ENCODE measurements around the gene ARHGEF12. TPM values are rescaled to one million over a fixed set of nuclear protein-coding genes. Genes with fewer than 3 reads are reported as not detected.
A peak's percentile ranks its signal among the peaks of the same experiment; 100 is the strongest.

ARHGEF12 gene, protein sequence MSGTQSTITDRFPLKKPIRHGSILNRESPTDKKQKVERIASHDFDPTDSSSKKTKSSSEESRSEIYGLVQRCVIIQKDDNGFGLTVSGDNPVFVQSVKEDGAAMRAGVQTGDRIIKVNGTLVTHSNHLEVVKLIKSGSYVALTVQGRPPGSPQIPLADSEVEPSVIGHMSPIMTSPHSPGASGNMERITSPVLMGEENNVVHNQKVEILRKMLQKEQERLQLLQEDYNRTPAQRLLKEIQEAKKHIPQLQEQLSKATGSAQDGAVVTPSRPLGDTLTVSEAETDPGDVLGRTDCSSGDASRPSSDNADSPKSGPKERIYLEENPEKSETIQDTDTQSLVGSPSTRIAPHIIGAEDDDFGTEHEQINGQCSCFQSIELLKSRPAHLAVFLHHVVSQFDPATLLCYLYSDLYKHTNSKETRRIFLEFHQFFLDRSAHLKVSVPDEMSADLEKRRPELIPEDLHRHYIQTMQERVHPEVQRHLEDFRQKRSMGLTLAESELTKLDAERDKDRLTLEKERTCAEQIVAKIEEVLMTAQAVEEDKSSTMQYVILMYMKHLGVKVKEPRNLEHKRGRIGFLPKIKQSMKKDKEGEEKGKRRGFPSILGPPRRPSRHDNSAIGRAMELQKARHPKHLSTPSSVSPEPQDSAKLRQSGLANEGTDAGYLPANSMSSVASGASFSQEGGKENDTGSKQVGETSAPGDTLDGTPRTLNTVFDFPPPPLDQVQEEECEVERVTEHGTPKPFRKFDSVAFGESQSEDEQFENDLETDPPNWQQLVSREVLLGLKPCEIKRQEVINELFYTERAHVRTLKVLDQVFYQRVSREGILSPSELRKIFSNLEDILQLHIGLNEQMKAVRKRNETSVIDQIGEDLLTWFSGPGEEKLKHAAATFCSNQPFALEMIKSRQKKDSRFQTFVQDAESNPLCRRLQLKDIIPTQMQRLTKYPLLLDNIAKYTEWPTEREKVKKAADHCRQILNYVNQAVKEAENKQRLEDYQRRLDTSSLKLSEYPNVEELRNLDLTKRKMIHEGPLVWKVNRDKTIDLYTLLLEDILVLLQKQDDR (N-terminal part only)
- 17.4 and 17.7 TPM in 2 replicates for total RNA-seq

DNA sequence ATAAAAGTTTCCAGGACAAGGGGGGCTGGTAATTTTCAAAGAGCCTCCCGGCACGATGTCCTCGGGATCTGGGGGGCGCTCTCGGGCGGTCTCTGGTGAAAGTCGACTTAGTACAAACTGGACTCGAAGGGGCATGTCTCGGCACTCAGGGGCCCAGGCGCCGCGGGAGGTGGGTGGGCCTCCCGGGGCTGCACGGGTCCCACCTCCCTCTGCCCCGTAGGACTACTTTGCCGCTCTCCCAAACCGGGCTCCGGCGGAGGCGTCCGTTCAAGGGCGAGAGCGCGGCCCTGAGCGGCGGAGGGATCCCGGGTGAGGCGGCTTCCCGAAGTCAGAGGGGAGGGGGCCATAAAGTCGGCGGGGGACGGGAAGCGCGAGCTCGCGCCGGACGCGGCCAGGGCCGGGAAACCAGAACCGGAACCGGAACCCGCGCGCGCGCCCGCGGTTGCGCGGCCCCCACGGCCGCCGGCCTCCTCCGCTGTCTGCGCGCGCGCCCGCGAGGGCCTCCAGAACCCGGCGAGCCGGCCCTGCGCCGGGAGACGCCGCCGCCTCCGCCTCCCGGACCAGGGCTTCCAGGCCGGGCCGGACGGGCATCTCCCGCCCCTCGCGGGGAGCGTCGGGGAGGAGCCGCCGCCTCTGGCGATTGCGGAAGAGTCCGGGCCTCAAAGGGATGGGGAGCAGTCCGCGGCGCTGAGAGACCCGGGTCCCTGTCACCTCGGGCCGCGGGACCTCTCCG, at the start of gene ARHGEF12:
Gene ARHGEF12, plus strand, starts transcription at position 506 of the 733 bp plus-strand sequence. CDS start 831 bp downstream, outside the sequence.
- H3K4me3 Mint-ChIP-seq (ENCODE audit: low read depth): peak within 1 kb of the TSS; percentile 91
- H3K4me1 Mint-ChIP-seq (ENCODE audit: low read depth): peaks cover 29% of the 10 kb centered on the region
- H3K27ac Mint-ChIP-seq: peak within 1 kb of the TSS; percentile 53
- peaks cover 53% of the 10 kb centered on the region for H3K27me3 Mint-ChIP-seq (ENCODE audit: low read depth)
- DNase-seq (ENCODE audit: low spot score): peak; percentile 56
- peaks cover 8% of the 10 kb centered on the region for H3K36me3 Mint-ChIP-seq (ENCODE audit: low read depth)
- intact Hi-C loops (cut with micrococcal nuclease): loop anchor here (1.0 to 10.0 kb wide), 2 partner anchors 8 to 349 kb away; no protein-coding TSS in a partner anchor
- H3K9me3 Mint-ChIP-seq: no peaks in the 10 kb centered on the region

DNA sequence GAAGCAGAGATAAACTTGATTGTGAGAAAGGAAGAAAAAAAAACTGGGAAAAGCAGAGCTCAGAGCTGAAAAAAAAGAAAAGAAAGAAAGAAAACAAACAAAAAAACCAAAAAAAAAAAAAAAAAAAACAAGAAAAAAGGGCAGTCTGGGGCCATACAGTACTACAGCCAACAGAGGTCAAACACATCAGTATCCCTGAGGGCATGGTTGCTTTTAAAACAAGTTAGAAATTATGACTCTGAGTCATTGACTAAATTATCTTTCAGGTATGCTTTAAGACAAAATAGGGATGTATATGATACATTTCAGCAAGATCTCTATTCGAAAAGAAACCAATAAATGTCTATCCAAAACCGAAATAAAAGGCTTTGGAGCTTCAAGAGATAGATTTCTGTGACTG, 48.2 kb upstream of the ARHGEF12 start:
- no peaks in the 10 kb centered on the region for H3K36me3 Mint-ChIP-seq (ENCODE audit: low read depth)
- H3K27ac Mint-ChIP-seq: no peak overlapping the region
- H3K27me3 Mint-ChIP-seq (ENCODE audit: low read depth): peaks cover 31% of the 10 kb centered on the region
- no peak for DNase-seq (ENCODE audit: low spot score)
- no peaks in the 10 kb centered on the region for H3K9me3 Mint-ChIP-seq
- no peak overlapping the region for H3K4me3 Mint-ChIP-seq (ENCODE audit: low read depth)
- no peaks in the 10 kb centered on the region for H3K4me1 Mint-ChIP-seq (ENCODE audit: low read depth)
- intact Hi-C loops (cut with micrococcal nuclease): no loop called here

DNA sequence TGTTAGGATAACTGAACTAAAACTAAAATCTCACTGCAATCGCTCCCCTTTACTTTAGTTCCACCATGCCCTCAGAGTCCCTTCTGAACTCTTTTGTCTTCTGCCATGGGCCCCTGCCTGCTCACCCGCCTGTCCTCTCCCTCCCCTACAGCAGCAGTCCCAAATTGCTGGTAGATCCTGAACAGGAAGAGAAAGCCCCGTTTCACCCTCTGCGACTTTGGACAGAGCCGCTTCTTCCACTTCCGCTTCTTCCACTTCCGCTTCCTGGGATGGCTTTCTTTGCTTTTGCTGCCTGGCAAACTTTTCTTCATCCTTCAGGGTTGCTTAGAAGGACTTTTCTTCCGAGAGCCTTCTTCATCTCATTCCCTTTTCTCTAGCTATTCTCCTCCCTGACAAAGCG, 46.8 kb upstream of the ARHGEF12 start:
- no peaks in the 10 kb centered on the region for H3K9me3 Mint-ChIP-seq
- no peaks in the 10 kb centered on the region for H3K4me1 Mint-ChIP-seq (ENCODE audit: low read depth)
- no peak overlapping the region for H3K4me3 Mint-ChIP-seq (ENCODE audit: low read depth)
- no peak for DNase-seq (ENCODE audit: low spot score)
- intact Hi-C loops (cut with micrococcal nuclease): no loop called here
- peaks cover 41% of the 10 kb centered on the region for H3K27me3 Mint-ChIP-seq (ENCODE audit: low read depth)
- no peaks in the 10 kb centered on the region for H3K36me3 Mint-ChIP-seq (ENCODE audit: low read depth)
- no peak overlapping the region for H3K27ac Mint-ChIP-seq

GRCh38 chr11:120290956-120291355, 45.3 kb upstream of the ARHGEF12 start:
- H3K36me3 Mint-ChIP-seq (ENCODE audit: low read depth): no peaks in the 10 kb centered on the region
- H3K27me3 Mint-ChIP-seq (ENCODE audit: low read depth): peaks cover 50% of the 10 kb centered on the region
- H3K9me3 Mint-ChIP-seq: no peaks in the 10 kb centered on the region

GRCh38 chr11:120293038-120293800, 43.0 kb upstream of the ARHGEF12 start:
- Mint-ChIP-seq H3K4me3 (ENCODE audit: low read depth) (no peak overlapping the region), H3K9me3 (no peaks in the 10 kb centered on the region), H3K27me3 (ENCODE audit: low read depth) (peaks cover 59% of the 10 kb centered on the region), H3K27ac (no peak overlapping the region), H3K36me3 (ENCODE audit: low read depth) (no peaks in the 10 kb centered on the region), H3K4me1 (ENCODE audit: low read depth) (no peaks in the 10 kb centered on the region)
- DNase-seq (ENCODE audit: low spot score): no peak
- intact Hi-C loops (cut with micrococcal nuclease): no loop called here

More at GRCh38 chr11:120290956-120291355, 45.3 kb upstream of the ARHGEF12 start:
- Mint-ChIP-seq H3K27ac (no peak overlapping the region), H3K4me1 (ENCODE audit: low read depth) (no peaks in the 10 kb centered on the region), H3K4me3 (ENCODE audit: low read depth) (no peak overlapping the region)
- no peak for DNase-seq (ENCODE audit: low spot score)
- intact Hi-C loops (cut with micrococcal nuclease): no loop called here

DNA sequence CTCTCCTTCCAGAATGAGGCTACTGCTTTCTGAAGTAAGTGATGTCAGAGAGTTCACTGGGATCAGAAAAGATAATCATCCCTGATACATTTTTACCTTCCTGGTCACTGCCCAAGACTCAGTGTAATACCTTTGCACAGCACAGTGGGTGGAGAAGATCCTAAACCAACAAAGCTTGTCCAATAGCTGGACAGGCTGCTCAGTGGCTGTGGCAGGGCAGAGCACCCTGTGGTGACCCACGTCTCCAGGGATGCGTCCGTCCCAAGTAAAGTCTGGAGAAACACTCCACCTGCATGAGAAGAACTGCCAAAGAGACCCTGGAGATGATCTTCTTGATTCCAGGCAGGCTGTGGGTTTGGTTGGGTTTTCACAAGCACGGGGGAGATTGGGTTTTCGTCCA, 42.1 kb upstream of the ARHGEF12 start:
- DNase-seq (ENCODE audit: low spot score): no peak
- intact Hi-C loops (cut with micrococcal nuclease): no loop called here
- Mint-ChIP-seq H3K4me1 (ENCODE audit: low read depth) (no peaks in the 10 kb centered on the region), H3K36me3 (ENCODE audit: low read depth) (no peaks in the 10 kb centered on the region), H3K27me3 (ENCODE audit: low read depth) (peaks cover 59% of the 10 kb centered on the region), H3K27ac (no peak overlapping the region), H3K4me3 (ENCODE audit: low read depth) (no peak overlapping the region), H3K9me3 (no peaks in the 10 kb centered on the region)

DNA sequence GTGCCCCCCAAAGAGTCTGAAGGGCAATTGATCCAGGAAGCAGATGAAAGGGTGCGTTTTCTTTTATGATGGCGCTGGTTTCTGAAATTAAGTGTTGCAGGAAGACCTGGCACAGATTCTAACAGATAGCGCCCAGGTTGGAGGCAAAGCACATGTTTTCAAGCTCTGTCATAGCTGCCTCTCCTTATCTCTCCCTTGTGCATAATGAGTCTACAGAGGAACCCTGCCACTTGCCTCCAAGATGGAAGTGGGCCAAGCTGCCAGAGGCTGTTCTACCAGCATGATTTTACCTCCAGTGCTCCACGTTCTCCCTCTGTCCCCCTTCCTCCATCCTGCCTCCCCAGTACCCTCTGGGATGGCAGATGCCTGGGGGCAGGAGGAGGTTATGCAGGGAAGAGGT, 41.1 kb upstream of the ARHGEF12 start:
- intact Hi-C loops (cut with micrococcal nuclease): no loop called here
- no peaks in the 10 kb centered on the region for H3K4me1 Mint-ChIP-seq (ENCODE audit: low read depth)
- no peaks in the 10 kb centered on the region for H3K36me3 Mint-ChIP-seq (ENCODE audit: low read depth)
- H3K27ac Mint-ChIP-seq: no peak overlapping the region
- DNase-seq (ENCODE audit: low spot score): no peak
- no peak overlapping the region for H3K4me3 Mint-ChIP-seq (ENCODE audit: low read depth)
- H3K27me3 Mint-ChIP-seq (ENCODE audit: low read depth): peaks cover 55% of the 10 kb centered on the region
- H3K9me3 Mint-ChIP-seq: no peaks in the 10 kb centered on the region

- intact Hi-C loops (cut with micrococcal nuclease): no loop called here
- DNase-seq (ENCODE audit: low spot score): no peak
- Mint-ChIP-seq H3K4me1 (ENCODE audit: low read depth) (no peaks in the 10 kb centered on the region), H3K36me3 (ENCODE audit: low read depth) (no peaks in the 10 kb centered on the region), H3K4me3 (ENCODE audit: low read depth) (no peak overlapping the region), H3K27me3 (ENCODE audit: low read depth) (peaks cover 48% of the 10 kb centered on the region), H3K27ac (no peak overlapping the region), H3K9me3 (no peaks in the 10 kb centered on the region)
Measured at GRCh38 chr11:120296554-120296953, 39.7 kb upstream of the ARHGEF12 start.

DNA sequence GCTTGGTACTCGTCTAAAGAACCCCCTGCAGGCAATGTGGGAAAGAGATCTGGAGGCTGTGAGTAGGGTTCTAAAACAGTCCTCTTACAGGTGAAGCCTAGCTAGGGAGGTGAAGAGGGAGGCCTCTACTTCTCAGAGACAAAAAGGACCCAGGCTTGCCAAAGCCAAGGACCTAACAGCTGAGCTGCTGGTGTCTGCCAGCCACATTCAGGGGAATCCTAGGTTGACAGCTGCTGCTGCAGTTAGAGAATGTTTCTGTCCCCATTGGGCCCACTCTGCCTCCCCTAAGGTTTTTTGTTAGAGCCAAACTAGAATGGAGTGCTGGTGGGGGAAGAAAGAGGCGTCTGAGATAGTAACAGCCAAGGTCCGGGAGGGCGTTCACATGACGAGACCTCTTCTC, 37.8 kb upstream of the ARHGEF12 start:
- Mint-ChIP-seq H3K4me3 (ENCODE audit: low read depth) (no peak overlapping the region), H3K9me3 (no peaks in the 10 kb centered on the region), H3K27me3 (ENCODE audit: low read depth) (peaks cover 50% of the 10 kb centered on the region), H3K36me3 (ENCODE audit: low read depth) (no peaks in the 10 kb centered on the region), H3K27ac (no peak overlapping the region), H3K4me1 (ENCODE audit: low read depth) (no peaks in the 10 kb centered on the region)
- intact Hi-C loops (cut with micrococcal nuclease): no loop called here
- no peak for DNase-seq (ENCODE audit: low spot score)

DNA sequence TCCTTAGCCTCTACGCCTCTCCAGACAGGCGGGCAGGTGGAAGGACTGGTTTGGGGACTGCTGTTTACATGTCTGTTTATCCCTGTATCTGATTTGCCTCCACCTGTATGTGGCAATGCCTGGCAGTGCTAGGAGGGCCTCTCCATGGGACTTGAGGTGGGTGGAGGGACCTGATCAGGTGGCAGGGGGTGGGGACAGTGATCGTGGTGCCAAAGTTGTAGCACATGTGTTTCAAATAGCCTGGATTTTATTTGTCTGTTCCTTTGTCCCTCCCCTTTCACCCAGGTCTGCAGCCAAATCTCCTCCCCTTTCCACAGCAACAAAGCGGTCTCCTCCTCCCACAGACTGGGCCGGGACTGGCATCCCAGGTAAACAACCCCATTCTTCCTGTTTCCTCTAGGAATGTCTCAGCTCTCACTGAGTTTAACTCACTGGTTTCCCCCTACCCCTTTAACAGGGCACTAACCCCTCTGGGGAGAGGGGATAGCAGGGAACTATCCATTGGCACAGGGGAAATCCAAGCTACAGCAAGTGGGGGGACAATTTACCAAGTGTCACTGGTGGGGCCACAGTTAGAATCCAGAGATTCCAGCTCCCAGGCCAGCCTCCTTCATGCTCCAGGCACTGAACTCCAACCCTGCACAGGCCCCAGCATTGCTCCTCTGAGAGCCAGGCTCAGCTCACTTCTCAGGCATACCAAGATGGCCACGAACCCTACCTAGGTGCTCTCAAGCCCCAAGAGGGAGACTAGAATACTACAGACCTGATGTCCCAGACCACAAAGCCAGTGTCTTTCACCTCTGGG, 34.0 kb upstream of the ARHGEF12 start:
- Mint-ChIP-seq H3K9me3 (no peaks in the 10 kb centered on the region), H3K36me3 (ENCODE audit: low read depth) (no peaks in the 10 kb centered on the region), H3K27me3 (ENCODE audit: low read depth) (peaks cover 29% of the 10 kb centered on the region)

DNA sequence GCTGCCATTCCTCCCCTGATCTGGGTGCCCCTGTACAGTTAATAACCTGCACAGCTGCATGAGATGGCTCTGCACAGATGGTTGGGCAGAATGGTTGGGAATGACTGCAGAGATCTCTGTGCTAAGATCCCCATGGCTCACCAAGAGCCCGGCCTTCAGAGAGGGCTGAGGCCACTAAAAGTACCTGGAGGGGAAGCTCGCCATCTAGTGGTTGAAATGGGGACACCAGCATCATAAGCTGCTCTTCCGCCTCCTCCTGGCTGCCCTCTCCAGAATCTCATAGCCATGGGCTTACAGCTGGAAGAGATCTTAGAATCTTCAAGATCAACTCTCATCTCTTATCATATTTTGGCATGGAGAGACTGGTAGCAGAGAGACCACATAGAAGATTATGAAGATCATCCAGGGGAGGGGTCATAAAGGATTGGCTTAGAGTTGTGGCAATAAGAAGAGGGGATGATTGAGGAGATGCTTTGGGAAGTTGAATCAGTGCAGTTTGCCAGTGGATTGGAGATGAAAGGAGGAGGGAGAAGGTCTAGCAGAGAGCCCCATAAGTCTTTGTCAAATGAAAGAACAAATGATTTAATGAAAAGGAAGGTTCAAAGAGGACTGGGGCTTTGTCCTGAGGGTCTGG, 33.1 kb upstream of the ARHGEF12 start:
- Mint-ChIP-seq H3K4me1 (ENCODE audit: low read depth) (no peaks in the 10 kb centered on the region), H3K4me3 (ENCODE audit: low read depth) (no peak overlapping the region), H3K27ac (no peak overlapping the region), H3K36me3 (ENCODE audit: low read depth) (no peaks in the 10 kb centered on the region), H3K9me3 (no peaks in the 10 kb centered on the region), H3K27me3 (ENCODE audit: low read depth) (peaks cover 25% of the 10 kb centered on the region)
- DNase-seq (ENCODE audit: low spot score): peak; percentile 46
- intact Hi-C loops (cut with micrococcal nuclease): loop anchor here (1.0 kb wide), 2 partner anchors 68 to 131 kb away; no protein-coding TSS in a partner anchor

More for the DNA sequence above, 34.0 kb upstream of the ARHGEF12 start:
- H3K4me1 Mint-ChIP-seq (ENCODE audit: low read depth): no peaks in the 10 kb centered on the region
- intact Hi-C loops (cut with micrococcal nuclease): no loop called here
- H3K4me3 Mint-ChIP-seq (ENCODE audit: low read depth): no peak overlapping the region
- DNase-seq (ENCODE audit: low spot score): no peak
- peak overlapping the region; percentile 28 for H3K27ac Mint-ChIP-seq
